Endodermal cell (in vitro differentiated cells): ENCODE results near the gene PDGFC. TPM values are rescaled to one million over a fixed set of nuclear protein-coding genes. Genes with fewer than 3 reads are reported as not detected.

Experiments
- DNase-seq: peaks from one replicate; pipeline ENCODE4 v3.0.0-alpha.2; 2017
- H3K27ac ChIP-seq: 2 replicates; pipeline ENCODE4 v1.5.1; 2013; ENCODE audit warnings: mild to moderate bottlenecking, low read depth, low read length, moderate library complexity
- H3K27me3 ChIP-seq: 2 replicates; pipeline ENCODE4 v1.6.1; 2013; ENCODE audit warnings: mild to moderate bottlenecking, low read length, moderate library complexity; ENCODE audit not compliant: insufficient read depth, control insufficient read depth, poor library complexity, severe bottlenecking
- H3K36me3 ChIP-seq: 2 replicates; pipeline ENCODE4 v1.7.0; 2013; ENCODE audit warnings: mild to moderate bottlenecking, low read length, moderate library complexity; ENCODE audit not compliant: control insufficient read depth, insufficient read depth
- H3K4me1 ChIP-seq: one replicate; pipeline ENCODE4 v1.7.0; 2013; ENCODE audit warnings: low read length; ENCODE audit not compliant: control insufficient read depth, insufficient read depth
- H3K4me3 ChIP-seq: 2 replicates; pipeline ENCODE4 v1.5.1; 2013; ENCODE audit warnings: mild to moderate bottlenecking, low read length, moderate library complexity
- H3K9ac ChIP-seq: 2 replicates; pipeline ENCODE4 v1.6.1; 2013; ENCODE audit warnings: mild to moderate bottlenecking, low read length, moderate library complexity; ENCODE audit not compliant: poor library complexity, severe bottlenecking; ENCODE audit errors: extremely low read depth
- H3K9me3 ChIP-seq: 2 replicates; pipeline ENCODE4 v1.6.1; 2013; ENCODE audit warnings: mild to moderate bottlenecking, low read length, moderate library complexity; ENCODE audit not compliant: control insufficient read depth
- H3K27ac Mint-ChIP-seq: 2 replicates; pipeline ENCODE4 v1.8.0; 2020; ENCODE audit warnings: mixed read lengths
- H3K27me3 Mint-ChIP-seq: 2 replicates; pipeline ENCODE4 v1.8.0; 2021; ENCODE audit warnings: mild to moderate bottlenecking, mixed read lengths; ENCODE audit not compliant: insufficient read depth
- H3K36me3 Mint-ChIP-seq: 2 replicates; pipeline ENCODE4 v1.8.0; 2020; ENCODE audit warnings: low read depth, mixed read lengths
- H3K4me1 Mint-ChIP-seq: 2 replicates; pipeline ENCODE4 v1.8.0; 2020; ENCODE audit warnings: mixed read lengths
- H3K4me3 Mint-ChIP-seq: 2 replicates; pipeline ENCODE4 v1.8.0; 2020; ENCODE audit warnings: mild to moderate bottlenecking, moderate library complexity, mixed read lengths
- H3K9me3 Mint-ChIP-seq: 2 replicates; pipeline ENCODE4 v1.8.0; 2020; ENCODE audit warnings: mild to moderate bottlenecking, mixed read lengths
- WGBS, 2 experiments: methylation state at CpG; one replicate each; pipeline versions ENCODE4 v1.1.5 to v1.1.7; 2013; ENCODE audit warnings: missing lambda C conversion rate in 2 of 2, mixed read lengths in 1 of 2; ENCODE audit not compliant: insufficient coverage in 1 of 2, insufficient read length in 1 of 2; 5-methylcytosine and 5-hydroxymethylcytosine counted together
- total RNA-seq, 2 donors: library from RNA; stranded (reverse); fragmentation: NEBNext Ultra II Directional in 1 of 2; extraction: Animal tissue kit (Norgen Biotek cat#: 25700) in 1 of 2; gene quantifications; 2 replicates in 1 of 2; 3 replicates in 1 of 2; pipeline ENCODE4 v1.2.1, GENCODE V29; 2021
- TF ChIP-seq, protein P1 (sequence below): fragments of 200-600 bp; sonication (generic); conservative IDR thresholded peaks from 2 replicates; pipeline ENCODE4 v1.5.0; 2021; ENCODE audit warnings: antibody characterized with exemption, mild to moderate bottlenecking

The PDGFC gene
- total RNA-seq, 2 donors from 2014 or later: 5.5 to 6.8 TPM

DNA sequence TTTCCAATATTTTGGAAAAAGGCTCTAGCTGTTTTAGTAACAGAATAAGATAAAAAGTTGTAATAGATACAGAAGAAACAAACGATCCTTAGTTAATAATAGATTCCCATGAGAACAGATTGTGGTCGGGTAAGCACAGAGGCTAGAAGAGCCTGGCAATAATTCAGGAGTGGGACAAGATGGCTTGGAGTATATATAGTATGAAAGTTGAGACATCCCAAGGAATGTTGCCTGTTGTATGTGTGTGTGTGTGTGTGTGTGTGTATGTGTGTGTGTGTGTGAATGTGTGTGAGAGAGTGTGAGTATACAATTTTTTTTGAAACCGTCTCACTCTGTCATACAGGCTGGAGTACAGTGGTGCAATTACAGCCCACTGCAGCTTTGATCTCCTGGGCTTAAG lies 150.7 kb downstream of the PDGFC start:
- H3K9me3 Mint-ChIP-seq: no peaks in the 10 kb centered on the region
- WGBS, 2 experiments: 91 to 98% methylated on average over 3 of the region's 3 CpGs

DNA sequence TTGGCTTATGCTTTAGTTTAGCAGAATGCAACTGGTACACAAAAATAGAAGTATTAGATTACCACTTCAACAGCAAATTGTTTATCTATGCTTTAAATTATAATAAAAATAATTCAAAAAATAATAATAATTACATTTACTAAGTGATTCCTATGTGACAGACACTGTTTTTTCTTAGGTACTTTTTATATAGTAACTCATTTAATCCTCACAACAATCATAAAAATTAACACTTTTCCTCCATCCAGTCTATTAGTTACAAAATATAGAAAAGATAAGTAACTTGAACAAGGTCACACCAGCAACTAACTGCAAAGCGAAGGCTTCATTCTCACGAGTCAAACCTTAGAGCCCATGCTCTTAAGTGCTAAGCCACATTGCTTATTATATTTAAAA lies 155.2 kb downstream of the PDGFC start:
- no peaks in the 10 kb centered on the region for H3K36me3 ChIP-seq
- TF ChIP-seq, protein P1, sequence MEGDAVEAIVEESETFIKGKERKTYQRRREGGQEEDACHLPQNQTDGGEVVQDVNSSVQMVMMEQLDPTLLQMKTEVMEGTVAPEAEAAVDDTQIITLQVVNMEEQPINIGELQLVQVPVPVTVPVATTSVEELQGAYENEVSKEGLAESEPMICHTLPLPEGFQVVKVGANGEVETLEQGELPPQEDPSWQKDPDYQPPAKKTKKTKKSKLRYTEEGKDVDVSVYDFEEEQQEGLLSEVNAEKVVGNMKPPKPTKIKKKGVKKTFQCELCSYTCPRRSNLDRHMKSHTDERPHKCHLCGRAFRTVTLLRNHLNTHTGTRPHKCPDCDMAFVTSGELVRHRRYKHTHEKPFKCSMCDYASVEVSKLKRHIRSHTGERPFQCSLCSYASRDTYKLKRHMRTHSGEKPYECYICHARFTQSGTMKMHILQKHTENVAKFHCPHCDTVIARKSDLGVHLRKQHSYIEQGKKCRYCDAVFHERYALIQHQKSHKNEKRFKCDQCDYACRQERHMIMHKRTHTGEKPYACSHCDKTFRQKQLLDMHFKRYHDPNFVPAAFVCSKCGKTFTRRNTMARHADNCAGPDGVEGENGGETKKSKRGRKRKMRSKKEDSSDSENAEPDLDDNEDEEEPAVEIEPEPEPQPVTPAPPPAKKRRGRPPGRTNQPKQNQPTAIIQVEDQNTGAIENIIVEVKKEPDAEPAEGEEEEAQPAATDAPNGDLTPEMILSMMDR: no peak
- no peak for DNase-seq
- Mint-ChIP-seq H3K4me3 (no peak overlapping the region), H3K4me1 (no peaks in the 10 kb centered on the region), H3K36me3 (no peaks in the 10 kb centered on the region), H3K27ac (no peak overlapping the region), H3K9me3 (no peaks in the 10 kb centered on the region), H3K27me3 (no peaks in the 10 kb centered on the region)
- H3K27ac ChIP-seq: no peak overlapping the region
- no peaks in the 10 kb centered on the region for H3K27me3 ChIP-seq
- no peak overlapping the region for H3K4me3 ChIP-seq
- WGBS, 2 experiments: 95% methylated on average over 2 of the region's 2 CpGs; no CpG with 5 or more reads in 1 of the 2 experiments
- no peaks in the 10 kb centered on the region for H3K9me3 ChIP-seq
- no peak overlapping the region for H3K9ac ChIP-seq
- H3K4me1 ChIP-seq: no peaks in the 10 kb centered on the region

More for the DNA sequence above, 150.7 kb downstream of the PDGFC start:
- H3K9ac ChIP-seq: no peak overlapping the region
- H3K36me3 ChIP-seq: no peaks in the 10 kb centered on the region
- no peaks in the 10 kb centered on the region for H3K9me3 ChIP-seq
- H3K4me1 Mint-ChIP-seq: no peaks in the 10 kb centered on the region
- no peak overlapping the region for H3K27ac ChIP-seq
- no peak overlapping the region for H3K4me3 Mint-ChIP-seq
- H3K27me3 Mint-ChIP-seq: no peaks in the 10 kb centered on the region
- TF ChIP-seq, protein P1: no peak
- H3K27ac Mint-ChIP-seq: no peak overlapping the region
- H3K4me3 ChIP-seq: no peak overlapping the region
- H3K27me3 ChIP-seq: no peaks in the 10 kb centered on the region
- DNase-seq: no peak
- no peaks in the 10 kb centered on the region for H3K4me1 ChIP-seq
- H3K36me3 Mint-ChIP-seq: no peaks in the 10 kb centered on the region

DNA sequence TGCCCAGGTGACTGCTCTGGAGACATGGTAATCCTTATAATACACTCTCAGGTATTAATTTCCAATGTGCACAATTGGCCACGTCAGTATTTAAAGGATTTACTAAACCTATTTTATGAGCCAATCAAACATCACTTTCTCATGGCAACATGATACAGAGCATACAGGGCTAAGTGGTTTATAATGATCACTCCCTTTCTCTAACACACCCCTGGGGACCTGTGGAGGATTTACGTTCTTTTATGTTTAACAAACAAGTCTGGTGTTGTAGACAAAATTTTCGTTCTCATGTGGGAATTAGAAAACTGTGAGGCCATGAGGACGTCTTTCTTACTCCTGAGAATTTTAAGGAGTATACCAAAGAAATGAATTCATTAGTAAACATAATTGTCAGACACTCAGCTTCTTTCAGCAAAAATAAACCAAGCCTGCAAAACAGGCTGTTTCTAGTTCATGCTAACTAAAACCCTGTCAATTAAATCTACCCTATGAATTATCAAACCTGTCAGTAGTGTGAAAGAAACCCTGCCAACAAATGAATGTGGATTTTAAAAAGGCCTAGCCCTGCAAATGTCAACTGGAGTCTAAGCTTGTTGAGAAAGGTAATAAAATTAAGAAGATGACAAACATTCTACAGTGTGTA lies 155.8 kb downstream of the PDGFC start:
- no peaks in the 10 kb centered on the region for H3K27me3 ChIP-seq
- Mint-ChIP-seq H3K4me3 (no peak overlapping the region), H3K4me1 (no peaks in the 10 kb centered on the region), H3K36me3 (no peaks in the 10 kb centered on the region), H3K9me3 (no peaks in the 10 kb centered on the region), H3K27me3 (no peaks in the 10 kb centered on the region), H3K27ac (no peak overlapping the region)
- no peak overlapping the region for H3K9ac ChIP-seq
- no peak overlapping the region for H3K4me3 ChIP-seq
- H3K4me1 ChIP-seq: no peaks in the 10 kb centered on the region
- WGBS, 2 experiments: 84 to 86% methylated on average over 1 to 4 of the region's 4 CpGs
- TF ChIP-seq, protein P1: no peak
- no peaks in the 10 kb centered on the region for H3K9me3 ChIP-seq
- H3K27ac ChIP-seq: peak overlapping the region; percentile 75
- no peak for DNase-seq
- H3K36me3 ChIP-seq: no peaks in the 10 kb centered on the region
